Measurements from ENCODE around the gene IQSEC2. TPM values are rescaled to one million over a fixed set of nuclear protein-coding genes. Genes with fewer than 3 reads are reported as not detected.

Gene IQSEC2
- polyA plus RNA-seq, 3 donors, result 12.3 to 13.6 (median 12.9) TPM

GRCh38 chrX:53249408-53250042 is 31.9 kb downstream of the IQSEC2 start:
- DNase-seq (ENCODE audit: low read depth in 3 of 3, low spot score in 2 of 3), result no peak

- DNase-seq (ENCODE audit: low read depth in 3 of 3, low spot score in 2 of 3), result no peak
These were observed 33.5 kb downstream of the IQSEC2 start for GRCh38 chrX:53247928-53248327.

GRCh38 chrX:53246231-53246630 is 35.2 kb downstream of the IQSEC2 start:
- DNase-seq (ENCODE audit: low read depth in 3 of 3, low spot score in 2 of 3), result no peak

GRCh38 chrX:53244610-53245009 is 36.8 kb downstream of the IQSEC2 start:
- no peak for DNase-seq (ENCODE audit: low read depth in 3 of 3, low spot score in 2 of 3)

GRCh38 chrX:53242310-53242709 is 39.1 kb downstream of the IQSEC2 start:
- DNase-seq (ENCODE audit: low read depth in 3 of 3, low spot score in 2 of 3), result no peak

- DNase-seq (ENCODE audit: low read depth in 3 of 3, low spot score in 2 of 3), result no peak
These were observed 39.8 kb downstream of the IQSEC2 start for GRCh38 chrX:53241558-53241957.

- no peak for DNase-seq (ENCODE audit: low read depth in 3 of 3, low spot score in 2 of 3)
These were observed 41.9 kb downstream of the IQSEC2 start for GRCh38 chrX:53239474-53239873.

GRCh38 chrX:53237056-53237455 is 44.3 kb downstream of the IQSEC2 start:
- DNase-seq (ENCODE audit: low read depth in 3 of 3, low spot score in 2 of 3), result no peak

- DNase-seq (ENCODE audit: low read depth in 3 of 3, low spot score in 2 of 3), result no peak
These were observed 45.2 kb downstream of the IQSEC2 start for GRCh38 chrX:53236025-53236679.

GRCh38 chrX:53235566-53235965 is 45.8 kb downstream of the IQSEC2 start:
- DNase-seq (ENCODE audit: low read depth in 3 of 3, low spot score in 2 of 3), result no peak

GRCh38 chrX:53234484-53234883 is 46.9 kb downstream of the IQSEC2 start:
- DNase-seq (ENCODE audit: low read depth in 3 of 3, low spot score in 2 of 3), result no peak

GRCh38 chrX:53233536-53233935 is 47.8 kb downstream of the IQSEC2 start:
- DNase-seq (ENCODE audit: low read depth in 3 of 3, low spot score in 2 of 3), result no peak

GRCh38 chrX:53230116-53230515 is 51.3 kb downstream of the IQSEC2 start:
- DNase-seq (ENCODE audit: low read depth in 3 of 3, low spot score in 2 of 3), result no peak

GRCh38 chrX:53227224-53227765 is 54.1 kb downstream of the IQSEC2 start:
- no peak for DNase-seq (ENCODE audit: low read depth in 3 of 3, low spot score in 2 of 3)

- peak; percentile 77 to 86 (median 80) for DNase-seq (ENCODE audit: low read depth in 3 of 3, low spot score in 2 of 3)
These were observed 56.3 kb downstream of the IQSEC2 start, which contains the start of gene KDM5C for GRCh38 chrX:53224860-53225797. TSS of gene KDM5C (minus strand) at chrX:53225207. CDS start at chrX:53224889, 318 bp downstream.

- no peak for DNase-seq (ENCODE audit: low read depth in 3 of 3, low spot score in 2 of 3)
These were observed 57.2 kb downstream of the IQSEC2 start for GRCh38 chrX:53223955-53224859.

GRCh38 chrX:53223068-53223693 is 58.2 kb downstream of the IQSEC2 start:
- DNase-seq (ENCODE audit: low read depth in 3 of 3, low spot score in 2 of 3), result no peak

Measured in right renal cortex interstitium (tissue), 3 donors.